ENCODE data around the gene TGM2.

Gene TGM2

DNA sequence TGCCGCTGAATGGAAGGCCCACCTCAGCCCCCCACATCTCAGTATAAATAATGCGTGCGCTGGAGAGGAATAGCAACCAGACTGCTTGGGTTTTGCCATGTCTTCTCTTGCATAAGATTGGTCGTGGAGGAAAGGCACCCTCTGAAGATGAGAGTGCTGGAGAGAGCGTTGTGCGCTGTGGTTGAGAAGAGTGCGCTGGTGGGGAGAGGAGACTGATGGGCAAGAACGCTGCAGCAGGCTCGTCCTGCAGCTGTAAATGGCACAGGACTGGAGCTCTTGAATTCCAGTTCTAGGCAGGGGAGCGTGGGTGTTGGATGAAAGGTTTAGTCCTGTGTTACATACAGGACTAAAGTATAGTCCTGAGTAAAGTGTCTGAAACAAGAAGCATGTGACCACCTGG lies 80.0 kb downstream of the TGM2 start:
- no peak for DNase-seq

DNA sequence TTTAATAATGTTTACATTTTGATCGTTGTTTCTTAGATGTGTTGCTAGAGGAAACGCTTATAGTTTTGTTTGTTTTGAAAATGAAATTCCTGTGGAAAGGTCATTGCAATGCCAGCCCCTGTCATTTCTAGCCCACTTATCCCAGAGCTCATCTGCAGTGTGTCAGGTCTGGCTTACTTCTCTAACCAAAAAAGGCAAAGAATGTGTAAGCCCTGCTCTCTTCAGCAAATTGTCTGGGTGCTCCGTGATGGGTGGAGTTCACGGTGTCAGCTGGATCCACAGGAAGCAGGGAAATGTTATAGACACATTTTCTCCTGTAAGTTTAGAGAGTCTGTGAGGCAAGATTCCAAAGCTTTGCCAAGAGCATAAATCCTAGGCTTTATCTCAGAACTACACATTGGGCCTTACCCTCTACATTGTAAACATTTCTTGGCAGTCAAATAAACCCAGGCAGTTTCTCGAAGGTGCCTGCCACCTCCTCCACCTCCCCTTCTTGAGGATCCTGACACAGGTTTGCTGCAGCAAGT lies 80.6 kb downstream of the TGM2 start:
- DNase-seq = no peak

DNA sequence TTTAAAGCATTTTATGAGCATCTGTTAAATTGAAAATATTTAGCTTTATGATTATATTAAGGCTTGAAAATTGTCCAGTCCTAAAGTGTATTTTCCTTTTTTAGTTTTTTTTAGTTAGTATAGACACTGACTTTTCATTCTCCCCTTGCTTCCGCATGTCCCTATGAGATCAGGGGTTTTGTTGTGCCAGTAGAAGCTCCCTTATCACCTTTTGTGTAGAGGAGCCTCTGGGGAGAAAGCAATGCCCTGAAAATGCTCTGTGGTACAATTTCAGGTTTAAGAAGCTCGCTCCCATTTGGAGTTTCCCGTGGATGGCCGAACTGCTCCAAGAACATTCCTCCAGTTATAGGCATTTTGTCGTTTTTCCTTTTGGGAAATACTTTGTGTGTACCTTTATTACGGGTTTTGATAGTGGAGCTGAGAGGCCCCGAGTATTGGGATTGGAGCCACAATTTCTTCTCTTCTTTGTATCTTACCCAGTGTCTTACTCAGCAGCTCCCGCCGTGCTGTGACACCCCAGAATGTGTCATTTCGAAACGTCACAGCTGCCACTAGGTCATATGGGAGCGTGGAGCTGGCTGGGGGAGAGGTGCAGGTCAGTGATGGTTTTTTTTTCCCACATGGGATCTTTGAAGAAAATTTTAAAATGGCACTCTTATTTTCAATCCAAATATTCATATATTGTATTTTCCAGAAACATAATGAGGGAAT lies 81.6 kb downstream of the TGM2 start:
- DNase-seq = no peak

DNA sequence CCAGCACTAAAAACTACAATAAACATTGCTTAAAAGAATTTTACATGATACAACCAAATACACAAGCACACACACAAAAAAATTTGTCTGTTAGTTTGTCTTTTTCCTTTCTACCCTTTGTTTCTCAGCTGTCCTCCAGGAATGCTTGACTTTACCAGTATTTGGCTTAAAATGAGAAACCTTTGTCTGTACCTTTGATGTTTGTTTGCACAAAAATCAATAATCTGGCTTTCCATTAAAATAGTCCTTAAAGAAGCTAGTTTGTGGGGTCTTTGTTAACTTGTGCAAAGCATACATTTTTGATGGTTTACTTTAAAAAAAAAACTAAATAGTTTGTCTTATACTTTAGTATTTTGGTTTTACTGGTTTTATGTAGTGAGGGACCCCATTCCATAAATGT lies 82.2 kb downstream of the TGM2 start:
- DNase-seq = no peak

DNA sequence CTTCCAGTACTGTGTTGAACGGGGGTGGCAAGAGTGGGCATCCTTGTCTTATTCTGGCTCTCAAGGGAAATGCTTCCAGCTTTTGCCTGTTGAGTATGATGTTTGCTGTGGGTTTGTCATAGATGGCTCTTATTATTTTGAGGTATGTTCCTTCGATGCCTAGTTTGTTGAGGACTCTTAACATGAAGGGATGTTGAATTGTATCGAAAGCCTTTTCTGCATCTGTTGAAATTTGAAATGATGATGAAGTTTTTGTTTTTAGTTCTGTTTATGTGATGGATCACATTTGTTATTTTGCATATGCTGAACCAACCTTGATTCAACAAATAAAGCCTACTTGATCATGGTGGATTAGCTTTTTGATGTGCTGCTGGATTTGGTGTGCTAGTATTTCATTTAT lies 83.5 kb downstream of the TGM2 start:
- no peak for DNase-seq

DNA sequence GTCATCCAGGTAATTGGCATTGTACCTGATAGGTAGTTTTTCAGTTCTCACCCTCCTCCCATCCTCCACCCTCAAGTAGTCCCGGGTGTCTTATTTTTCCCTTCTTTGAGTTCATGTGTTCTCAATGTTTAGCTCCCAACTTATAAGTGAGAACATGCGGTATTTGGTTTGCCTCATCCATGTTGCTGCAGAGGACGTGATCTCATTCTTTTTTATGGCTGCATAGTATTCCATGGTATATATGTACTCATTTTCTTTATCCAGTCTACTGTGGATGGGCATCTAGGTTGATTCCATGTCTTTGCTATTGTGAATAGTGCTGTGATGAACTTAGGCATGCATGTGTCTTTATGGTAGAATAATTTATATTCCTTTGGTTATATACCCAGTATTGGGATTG lies 85.7 kb downstream of the TGM2 start:
- no peak for DNase-seq

DNA sequence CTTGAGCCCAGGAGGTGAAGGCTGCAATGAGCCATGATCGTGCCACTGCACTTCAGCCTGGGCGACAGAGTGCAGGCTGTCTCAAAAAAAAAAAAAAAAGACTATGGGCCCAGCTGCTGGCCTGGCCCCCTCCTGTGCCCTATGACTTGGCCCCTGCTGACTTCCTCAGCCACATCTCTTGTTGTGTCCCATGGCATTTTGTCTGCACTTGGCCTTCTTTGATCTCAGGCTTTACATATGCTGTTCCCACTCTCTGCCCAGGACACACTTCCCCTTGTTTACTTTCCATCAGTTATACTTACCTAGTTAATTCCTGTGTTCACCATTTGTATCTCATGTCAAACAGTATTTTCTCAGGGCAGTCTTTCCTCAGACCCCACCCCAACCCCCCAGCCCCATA lies 87.0 kb downstream of the TGM2 start:
- no peak for DNase-seq

Data from COR-L47 (cell line).